Measurements from ENCODE around the gene FIGN.

- TF ChIP-seq CTCF (IDR thresholded peaks at IDR 0.05) (no peak), POLR2A (IDR thresholded peaks at IDR 0.05; ENCODE audit: low read depth) (no peak)
Measured at GRCh38 chr2:163715668-163716067, 20.1 kb downstream of the FIGN start.
